PC-3 (cell line): ENCODE data around the gene DPF1.
A peak's percentile ranks its signal among the peaks of the same experiment; 100 is the strongest.

Experiments
- CTCF ChIP-seq: fragments of 300-600 bp; sonication (generic); conservative IDR thresholded peaks from 2 replicates; pipeline ENCODE4 v1.5.1; 2017; ENCODE audit warnings: antibody characterized with exemption, low read depth, mild to moderate bottlenecking, low read length
- EZH2 ChIP-seq: fragments of 300-600 bp; sonication (generic); IDR thresholded peaks from one replicate; pipeline ENCODE4 v1.6.1; 2017; ENCODE audit warnings: antibody characterized with exemption, mild to moderate bottlenecking, low read length; ENCODE audit not compliant: unreplicated experiment
- EZH2phosphoT487 ChIP-seq: fragments of 300-600 bp; sonication (generic); IDR thresholded peaks from 2 replicates; pipeline ENCODE4 v1.6.1; 2018; ENCODE audit warnings: mild to moderate bottlenecking, antibody characterized with exemption, low read length, borderline replicate concordance

GRCh38 chr19:38224014-38224862 is at the start of gene DPF1:
- TF ChIP-seq CTCF = peak; percentile 41; the same call in 1 of the 2 replicates
- TF ChIP-seq EZH2 = no peak
- TF ChIP-seq EZH2phosphoT487 = no peak
